T-cell (primary cell): ENCODE measurements around the gene COPE. TPM values are rescaled to one million over a fixed set of nuclear protein-coding genes. Genes with fewer than 3 reads are reported as not detected.

ENCODE experiments used
- ATAC-seq, 4 experiments: fragments of 200-7000 bp in 3 of 4; fragments of 150-1000 bp in 1 of 4; cut with Tn5 transposase; replicated peaks in 1 of 4; 1 replicate in 3 of 4; 2 replicates in 1 of 4; pipeline ENCODE4 v1.10.0; 2021; ENCODE audit warnings: moderate library complexity in 3 of 4, mild to moderate bottlenecking in 2 of 4, moderate number of reproducible peaks in 1 of 4
- CTCF ChIA-PET, 2 donors: fragments of 300-600 bp; sonication (Branson Sonifier 250); formaldehyde crosslinking; loops; one replicate each; lab custom pipeline; 2022; ENCODE audit warnings: antibody characterized with exemption in 2 of 2; lab: Charles Lee
- POLR2A ChIA-PET, 2 donors: fragments of 300-600 bp; sonication (Branson Sonifier 250); formaldehyde crosslinking; loops; one replicate each; lab custom pipeline; 2022; ENCODE audit warnings: antibody characterized with exemption in 2 of 2; lab: Charles Lee
- DNase-seq, 35 experiments: peaks; one replicate each; pipeline versions ENCODE4 v3.0.0 to v3.0.0-alpha.2; 2013 to 2023
- H3K27ac ChIP-seq: one replicate; pipeline ENCODE4 v1.5.1; 2013; ENCODE audit warnings: low read length
- H3K27me3 ChIP-seq, 2 experiments: replicated peaks in 1 of 2; 1 replicate in 1 of 2; 2 replicates in 1 of 2; pipeline versions ENCODE4 v1.6.1 to v1.7.0; 2013; ENCODE audit warnings: low read length in 1 of 2, mixed read lengths in 1 of 2; ENCODE audit not compliant: control insufficient read depth in 2 of 2, insufficient read depth in 2 of 2; ENCODE audit errors: extremely low read depth in 1 of 2
- H3K36me3 ChIP-seq, 2 donors: 1 replicate in 1 of 2; 2 replicates in 1 of 2; pipeline versions ENCODE4 v1.6.1 to v1.7.0; 2013; ENCODE audit warnings: low read length in 1 of 2; ENCODE audit not compliant: control insufficient read depth in 2 of 2, insufficient read depth in 1 of 2; ENCODE audit errors: extremely low read depth in 1 of 2
- H3K4me1 ChIP-seq, 2 experiments: 1 replicate in 1 of 2; 2 replicates in 1 of 2; pipeline versions ENCODE4 v1.6.1 to v1.7.0; 2013; ENCODE audit warnings: low read length in 2 of 2, mixed read lengths in 1 of 2; ENCODE audit not compliant: insufficient read depth in 2 of 2, control insufficient read depth in 1 of 2; ENCODE audit errors: extremely low read depth in 1 of 2
- H3K4me3 ChIP-seq, 2 donors: 1 replicate in 1 of 2; 2 replicates in 1 of 2; pipeline versions ENCODE4 v1.5.1 to v1.7.0; 2013; ENCODE audit warnings: mild to moderate bottlenecking in 2 of 2, low read length in 1 of 2, moderate library complexity in 1 of 2; ENCODE audit not compliant: control insufficient read depth in 1 of 2; ENCODE audit errors: extremely low read depth in 1 of 2
- H3K9me3 ChIP-seq: 2 replicates; pipeline ENCODE4 v1.7.0; 2013
- H3K27ac Mint-ChIP-seq, 2 donors: one replicate each; pipeline ENCODE4 v1.8.0; 2020 to 2021; ENCODE audit warnings: mild to moderate bottlenecking in 2 of 2, mixed read lengths in 2 of 2
- H3K27me3 Mint-ChIP-seq, 2 donors: one replicate each; pipeline ENCODE4 v1.8.0; 2021 to 2022; ENCODE audit warnings: mixed read lengths in 2 of 2
- H3K36me3 Mint-ChIP-seq: one replicate; pipeline ENCODE4 v1.8.0; 2021; ENCODE audit warnings: mixed read lengths
- H3K4me1 Mint-ChIP-seq, 3 donors: one replicate each; pipeline ENCODE4 v1.8.0; 2020 to 2022; ENCODE audit warnings: mixed read lengths in 3 of 3, mild to moderate bottlenecking in 1 of 3
- H3K4me3 Mint-ChIP-seq, 3 donors: one replicate each; pipeline ENCODE4 v1.8.0; 2020 to 2022; ENCODE audit warnings: mild to moderate bottlenecking in 3 of 3, mixed read lengths in 3 of 3, moderate library complexity in 3 of 3
- H3K9me3 Mint-ChIP-seq, 3 donors: one replicate each; pipeline ENCODE4 v1.8.0; 2020 to 2022; ENCODE audit warnings: mixed read lengths in 3 of 3
- WGBS: methylation state at CpG from one replicate; pipeline ENCODE4 v1.1.5; 2013; ENCODE audit warnings: missing lambda C conversion rate; ENCODE audit not compliant: insufficient coverage; 5-methylcytosine and 5-hydroxymethylcytosine counted together
- total RNA-seq, 35 experiments: library from RNA in 6 of 35; stranded (reverse) in 6 of 35; fragments of 120-200 nt in 1 of 35; gene quantifications; one replicate each; pipeline versions ENCODE4 v1.2.1 to v1.2.4 and lab custom pipeline; 2013 to 2026

COPE gene
- total RNA-seq, 5 donors from 2014 or later (not counting 1 experiment from before 2014, with no cell fraction given), result 148 to 222 (median 189) TPM

DNA sequence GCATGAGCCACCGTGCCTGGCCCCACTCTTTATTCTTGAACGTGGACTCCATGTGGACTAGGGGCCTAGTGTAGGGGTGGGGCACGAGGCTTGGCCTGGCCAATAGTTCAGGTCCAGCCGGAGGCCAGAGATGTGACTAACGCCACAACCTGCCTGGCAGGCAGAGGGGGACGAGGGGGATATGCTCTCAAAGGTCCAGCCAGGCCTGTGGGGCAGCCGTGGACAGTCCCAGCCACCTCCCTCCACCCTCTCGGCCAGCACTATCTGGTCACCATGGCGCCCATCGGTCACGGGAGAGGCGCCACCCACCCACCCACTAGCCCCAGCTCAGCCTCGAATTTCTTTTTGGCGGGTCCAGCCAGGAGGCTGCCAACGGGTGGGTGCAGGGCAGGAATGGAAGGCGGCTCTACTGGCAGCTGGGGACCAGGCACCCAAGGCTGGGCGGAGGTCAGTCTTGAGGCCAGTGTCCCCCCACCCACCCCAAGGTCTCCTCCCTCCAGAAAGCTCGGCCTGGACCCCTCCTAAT lies 21.0 kb downstream of the COPE start:
- Mint-ChIP-seq H3K36me3 (peaks cover 11% of the 10 kb centered on the region), H3K9me3 (no peaks in the 10 kb centered on the region), H3K4me3 (peak overlapping the region in 1 of 3 donors; percentile 77), H3K27me3 (peaks cover 20 to 30% of the 10 kb centered on the region in 2 donors), H3K4me1 (peaks cover 5 to 14% (median 12%) of the 10 kb centered on the region in 3 donors), H3K27ac (no peak overlapping the region)
- CTCF ChIA-PET, result interaction anchor here in 1 of 2 donors (0.6 kb wide), 1 partner anchor 269 kb away, joined by 3 read pairs; no protein-coding TSS in a partner anchor
- H3K4me3 ChIP-seq, result no peak overlapping the region
- 91% methylated on average over 16 of the region's 18 CpGs for WGBS
- H3K9me3 ChIP-seq, result no peaks in the 10 kb centered on the region
- DNase-seq (no peak), ATAC-seq (no peak)
- peaks cover 0 to 14% of the 10 kb centered on the region in 2 experiments for H3K4me1 ChIP-seq
- POLR2A ChIA-PET, result interaction anchor here in 1 of 2 donors (0.6 kb wide), 1 partner anchor 19 kb away, joined by 3 read pairs; no protein-coding TSS in a partner anchor
- peaks cover 0 to 60% of the 10 kb centered on the region in 2 experiments for H3K27me3 ChIP-seq
- H3K36me3 ChIP-seq, result peaks cover 16 to 28% of the 10 kb centered on the region in 2 donors
- no peak overlapping the region for H3K27ac ChIP-seq

DNA sequence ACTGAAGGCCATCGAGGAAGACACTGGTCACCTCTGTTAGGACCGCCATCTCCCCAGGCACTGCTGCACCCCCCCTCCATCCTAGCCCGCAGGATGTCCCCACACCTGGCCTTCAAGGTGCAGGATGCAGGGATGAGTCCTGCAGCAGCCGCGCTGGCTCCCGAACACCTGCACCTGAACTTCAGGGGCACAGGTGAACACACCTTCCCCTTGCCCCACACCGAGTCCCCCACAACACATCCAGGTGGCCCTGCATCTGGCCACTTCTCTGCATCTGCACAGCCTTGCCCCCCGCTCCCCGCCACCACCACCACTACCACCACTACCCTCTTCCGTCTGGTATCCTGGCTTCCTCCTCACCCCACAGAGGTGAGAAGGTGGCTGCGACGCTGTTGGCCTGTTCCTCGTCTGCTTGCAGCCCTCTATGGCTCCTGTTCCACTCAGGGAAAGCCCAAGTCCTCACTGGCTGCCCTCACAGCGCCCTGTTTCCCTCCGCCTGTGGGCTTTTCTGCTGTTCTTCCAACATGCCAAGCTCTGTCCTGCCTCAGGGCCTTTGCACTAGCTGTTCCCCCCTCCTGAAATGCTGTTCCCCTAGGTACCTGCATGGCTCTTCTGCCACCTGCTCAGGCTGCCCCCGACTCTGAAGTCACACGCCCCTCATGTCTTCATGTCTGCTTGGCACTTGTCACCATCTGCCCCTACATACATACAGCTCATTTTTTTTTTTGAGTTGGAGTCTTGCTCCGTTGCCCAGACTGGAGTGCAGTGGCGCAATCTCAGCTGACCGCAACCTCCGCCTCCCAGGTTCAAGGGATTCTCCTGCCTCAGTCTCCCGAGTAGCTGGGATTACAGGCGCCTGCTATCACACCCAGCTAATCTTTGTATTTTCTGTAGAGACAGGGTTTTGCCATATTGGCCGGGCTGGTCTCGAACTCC lies 21.8 kb downstream of the COPE start:
- Mint-ChIP-seq H3K9me3 (no peaks in the 10 kb centered on the region), H3K27me3 (peaks cover 20 to 38% of the 10 kb centered on the region in 2 donors), H3K4me3 (peak overlapping the region; percentile 2 to 77 (median 49)), H3K4me1 (peaks cover 5 to 14% (median 12%) of the 10 kb centered on the region in 3 donors), H3K27ac (no peak overlapping the region), H3K36me3 (peaks cover 11% of the 10 kb centered on the region)
- Histone ChIP-seq H3K27ac (no peak overlapping the region), H3K4me3 (no peak overlapping the region), H3K36me3 (peaks cover 12 to 28% of the 10 kb centered on the region in 2 donors), H3K27me3 (peaks cover 0 to 60% of the 10 kb centered on the region in 2 experiments), H3K4me1 (peaks cover 0 to 14% of the 10 kb centered on the region in 2 experiments), H3K9me3 (no peaks in the 10 kb centered on the region)
- DNase-seq (no peak), ATAC-seq (peak in 1 of 4 experiments; percentile 21)
- ChIA-PET CTCF (no interaction called here), POLR2A (no interaction called here)
- whole genome bisulfite sequencing, result 76% methylated on average over 19 of the region's 25 CpGs

DNA sequence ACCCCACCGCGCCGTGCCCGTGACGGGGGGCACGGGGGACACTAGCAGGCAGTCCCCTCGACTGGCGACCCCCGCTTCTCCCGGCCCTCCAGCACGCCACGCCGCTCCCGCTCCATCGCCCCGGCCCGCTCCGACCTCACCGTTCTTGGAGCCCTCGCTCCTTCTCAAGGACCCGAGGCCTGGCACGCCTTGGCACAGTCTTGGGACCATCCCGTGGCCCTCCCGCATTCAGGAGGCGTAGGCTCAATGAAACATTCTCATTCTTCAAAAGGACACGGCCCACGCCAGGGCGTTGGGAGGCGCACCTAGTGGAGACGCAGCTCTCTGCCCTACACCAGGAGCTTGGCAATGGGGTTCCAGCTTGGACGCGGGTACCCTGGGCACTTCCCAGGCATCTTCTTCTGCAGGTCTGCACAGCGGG lies 22.8 kb downstream of the COPE start:
- 22% methylated on average over 26 of the region's 33 CpGs for WGBS
- Histone ChIP-seq H3K27me3 (peaks cover 0 to 60% of the 10 kb centered on the region in 2 experiments), H3K4me3 (no peak overlapping the region), H3K9me3 (no peaks in the 10 kb centered on the region), H3K27ac (no peak overlapping the region), H3K36me3 (peaks cover 12 to 26% of the 10 kb centered on the region in 2 donors), H3K4me1 (peaks cover 0 to 14% of the 10 kb centered on the region in 2 experiments)
- ATAC-seq, result peak in 3 of 4 experiments; percentile 12 to 21 (median 15)
- Mint-ChIP-seq H3K36me3 (peaks cover 7% of the 10 kb centered on the region), H3K27ac (no peak overlapping the region), H3K4me1 (peaks cover 5 to 14% (median 12%) of the 10 kb centered on the region in 3 donors), H3K4me3 (peak overlapping the region; percentile 71 to 77 (median 72)), H3K9me3 (no peaks in the 10 kb centered on the region), H3K27me3 (peaks cover 20 to 38% of the 10 kb centered on the region in 2 donors)
- CTCF ChIA-PET, result no interaction called here
- no peak for DNase-seq
- POLR2A ChIA-PET, result no interaction called here

DNA sequence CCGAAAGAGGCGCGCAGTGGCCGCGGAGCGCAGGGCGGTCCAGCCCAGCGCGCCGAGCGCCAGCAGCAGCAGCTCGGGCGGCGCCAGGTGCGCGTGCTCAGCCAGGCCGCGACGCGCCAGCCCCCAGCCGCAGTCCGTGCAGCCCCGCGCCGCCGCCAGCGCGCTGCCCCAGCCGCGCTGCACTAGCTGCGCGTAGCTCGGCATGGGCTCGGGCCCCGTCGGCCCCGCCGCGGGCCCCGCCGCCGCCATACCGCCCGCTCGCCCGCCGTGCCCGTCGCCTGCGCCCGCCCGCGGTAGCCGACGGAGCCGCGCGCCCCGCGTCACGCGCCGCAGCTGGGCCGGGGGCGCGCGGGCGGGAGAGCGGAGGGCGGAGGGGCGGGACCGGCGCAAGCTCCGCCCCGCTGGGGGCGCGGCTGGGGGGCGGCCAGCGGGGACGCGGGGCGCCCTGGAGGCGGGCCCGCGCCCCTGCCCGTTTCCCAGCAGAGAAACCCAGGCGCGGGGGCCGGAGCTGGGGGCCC lies 23.3 kb downstream of the COPE start, which contains the start of gene CERS1:
Gene CERS1, minus strand, starts transcription at position 335 of the 518 bp plus-strand sequence. Its CDS starts 86 bp downstream, at position 249.
- 2% methylated on average over 89 of the region's 89 CpGs for WGBS
- Mint-ChIP-seq H3K27ac (no peak within 1 kb of the TSS), H3K36me3 (peaks cover 4% of the 10 kb centered on the region), H3K4me3 (peak within 1 kb of the TSS; percentile 71 to 77 (median 72)), H3K9me3 (no peaks in the 10 kb centered on the region), H3K4me1 (peaks cover 5 to 14% (median 12%) of the 10 kb centered on the region in 3 donors), H3K27me3 (peaks cover 20 to 38% of the 10 kb centered on the region in 2 donors)
- no peaks in the 10 kb centered on the region for H3K9me3 ChIP-seq
- POLR2A ChIA-PET, result no interaction called here
- ATAC-seq, result peak in 3 of 4 experiments; percentile 11 to 23 (median 15)
- H3K27me3 ChIP-seq, result peaks cover 0 to 60% of the 10 kb centered on the region in 2 experiments
- DNase-seq, result no peak
- no peak within 1 kb of the TSS for H3K27ac ChIP-seq
- peaks cover 0 to 14% of the 10 kb centered on the region in 2 experiments for H3K4me1 ChIP-seq
- CTCF ChIA-PET, result no interaction called here
- H3K4me3 ChIP-seq, result peak within 1 kb of the TSS in 1 of 2 donors; percentile 30
- peaks cover 11 to 21% of the 10 kb centered on the region in 2 donors for H3K36me3 ChIP-seq

DNA sequence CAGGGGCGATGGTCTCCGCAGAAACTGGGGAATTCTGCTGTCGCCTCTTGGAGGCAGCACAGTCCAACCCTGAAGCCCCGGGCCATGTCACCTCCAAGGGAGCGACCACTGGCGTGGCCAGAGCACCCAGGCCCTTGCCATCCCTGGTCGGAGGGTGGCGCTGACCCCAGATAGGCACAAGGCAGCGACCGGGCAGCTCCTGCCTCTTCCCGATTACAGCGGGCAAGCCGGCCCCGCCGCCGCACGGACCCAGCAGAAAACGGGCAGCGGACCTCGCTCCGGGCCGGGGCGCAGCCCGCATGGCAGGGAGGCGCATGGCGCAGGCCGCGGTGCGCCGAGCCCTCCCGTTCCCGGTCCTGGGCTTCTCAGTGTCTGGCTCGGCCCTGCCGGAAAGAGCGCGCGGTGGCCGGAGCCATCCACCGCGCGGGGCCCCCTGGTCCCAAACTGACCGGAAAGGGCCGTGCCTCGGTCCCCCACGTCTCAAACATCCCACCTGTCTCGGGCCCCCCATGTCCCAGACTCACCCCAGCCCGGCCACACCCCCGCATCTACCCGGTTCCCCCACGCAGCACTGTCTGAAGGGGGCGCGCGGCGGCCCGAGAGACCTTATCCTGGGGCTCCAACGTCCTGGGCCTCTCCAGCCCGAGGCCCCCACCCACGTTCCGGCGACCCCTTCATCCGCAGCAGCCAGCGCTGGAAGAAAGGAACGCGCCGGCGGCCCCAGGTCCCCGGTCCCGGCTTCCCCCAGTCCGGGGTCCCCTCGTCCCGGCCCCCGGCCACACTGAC lies 24.0 kb downstream of the COPE start:
- Histone ChIP-seq H3K27me3 (peaks cover 0 to 53% of the 10 kb centered on the region in 2 experiments), H3K9me3 (no peaks in the 10 kb centered on the region), H3K27ac (no peak overlapping the region), H3K36me3 (peaks cover 4 to 15% of the 10 kb centered on the region in 2 donors), H3K4me1 (peaks cover 0 to 14% of the 10 kb centered on the region in 2 experiments), H3K4me3 (peak overlapping the region in 1 of 2 donors; percentile 30)
- POLR2A ChIA-PET, result no interaction called here
- 2% methylated on average over 72 of the region's 72 CpGs for WGBS
- no peak for DNase-seq
- H3K27me3 Mint-ChIP-seq, result peaks cover 20 to 38% of the 10 kb centered on the region in 2 donors
- peaks cover 5 to 14% (median 12%) of the 10 kb centered on the region in 3 donors for H3K4me1 Mint-ChIP-seq
- no peaks in the 10 kb centered on the region for H3K36me3 Mint-ChIP-seq
- H3K4me3 Mint-ChIP-seq, result peak overlapping the region in 2 of 3 donors; percentile 9 to 29
- H3K9me3 Mint-ChIP-seq, result no peaks in the 10 kb centered on the region
- no peak overlapping the region for H3K27ac Mint-ChIP-seq
- ATAC-seq, result no peak
- CTCF ChIA-PET, result no interaction called here
